ENCODE results near the gene MCRS1. TPM values are rescaled to one million over a fixed set of nuclear protein-coding genes. Genes with fewer than 3 reads are reported as not detected.
"Not testable (repeated sequence)": the region's sequence is repeated elsewhere in the genome, so short reads cannot be mapped to it uniquely, and the experiment has no call there.

Gene MCRS1
- total RNA-seq, 1 donor from 2014 or later = 94.4 TPM

GRCh38 chr12:49534122-49534521 lies 33.8 kb downstream of the MCRS1 start:
- intact Hi-C loops (cut with micrococcal nuclease); DNase-seq; ATAC-seq: not testable (repeated sequence)

GRCh38 chr12:49533331-49533730 lies 34.6 kb downstream of the MCRS1 start:
- ATAC-seq (no peak), DNase-seq (no peak)
- intact Hi-C loops (cut with micrococcal nuclease) = no loop called here

GRCh38 chr12:49531745-49532144 lies 36.2 kb downstream of the MCRS1 start:
- DNase-seq (no peak), ATAC-seq (no peak)
- intact Hi-C loops (cut with micrococcal nuclease) = no loop called here

- DNase-seq = no peak
- intact Hi-C loops (cut with micrococcal nuclease) = no loop called here
- ATAC-seq = no peak
These were observed 38.5 kb downstream of the MCRS1 start for GRCh38 chr12:49529414-49529813.

- no peak for DNase-seq
- intact Hi-C loops (cut with micrococcal nuclease) = no loop called here
- ATAC-seq = no peak
These were observed 40.4 kb downstream of the MCRS1 start for GRCh38 chr12:49527361-49528130.

- intact Hi-C loops (cut with micrococcal nuclease) = no loop called here
These were observed 42.0 kb downstream of the MCRS1 start for GRCh38 chr12:49525942-49526341.

GRCh38 chr12:49524660-49525324 lies 43.1 kb downstream of the MCRS1 start:
- peak; percentile 95 for ATAC-seq
- no peak for DNase-seq
- intact Hi-C loops (cut with micrococcal nuclease) = no loop called here

More at GRCh38 chr12:49525942-49526341, 42.0 kb downstream of the MCRS1 start:
- ATAC-seq (no peak), DNase-seq (no peak)

- DNase-seq (no peak), ATAC-seq (no peak)
- intact Hi-C loops (cut with micrococcal nuclease) = no loop called here
These were observed 46.6 kb downstream of the MCRS1 start for GRCh38 chr12:49521389-49521788.

- DNase-seq = no peak
- ATAC-seq = no peak
- intact Hi-C loops (cut with micrococcal nuclease) = no loop called here
These were observed 48.4 kb downstream of the MCRS1 start for GRCh38 chr12:49519574-49519936.

GRCh38 chr12:49518914-49519573 lies 48.9 kb downstream of the MCRS1 start:
- no peak for ATAC-seq

GRCh38 chr12:49515266-49515665 lies 52.7 kb downstream of the MCRS1 start:
- intact Hi-C loops (cut with micrococcal nuclease) = loop anchor here (2.0 kb wide), 1 partner anchor 156 kb away; no protein-coding TSS in a partner anchor
- DNase-seq (no peak), ATAC-seq (no peak)

More at GRCh38 chr12:49518914-49519573, 48.9 kb downstream of the MCRS1 start:
- no peak for DNase-seq
- intact Hi-C loops (cut with micrococcal nuclease) = no loop called here

- no peak for ATAC-seq
These were observed 55.4 kb downstream of the MCRS1 start for GRCh38 chr12:49512546-49512945.

GRCh38 chr12:49511410-49511809 lies 56.5 kb downstream of the MCRS1 start:
- no peak for ATAC-seq
- intact Hi-C loops (cut with micrococcal nuclease) = no loop called here
- DNase-seq = no peak

More at GRCh38 chr12:49512546-49512945, 55.4 kb downstream of the MCRS1 start:
- no peak for DNase-seq
- intact Hi-C loops (cut with micrococcal nuclease) = no loop called here

GRCh38 chr12:49509681-49510080 lies 58.3 kb downstream of the MCRS1 start:
- not testable (repeated sequence) for ATAC-seq, DNase-seq
- intact Hi-C loops (cut with micrococcal nuclease) = loop anchor here (1.0 kb wide), 1 partner anchor 153 kb away; no protein-coding TSS in a partner anchor

Other genes starting within 250 kb of the MCRS1 start
- gene TROAP, start 244.9 kb downstream of the MCRS1 start, total RNA-seq = 0.37 TPM
- not detected for gene C1QL4, start 231.0 kb downstream of the MCRS1 start, total RNA-seq
- gene DNAJC22, start 221.3 kb downstream of the MCRS1 start, total RNA-seq = 0.10 TPM
- gene SPATS2, start 200.7 kb downstream of the MCRS1 start, total RNA-seq = 5.7 TPM
- gene KCNH3, start 29.1 kb downstream of the MCRS1 start, total RNA-seq = 0.30 TPM
- gene FAM186B, start 37.5 kb upstream of the MCRS1 start, total RNA-seq = 0.47 TPM
- gene PRPF40B, start 55.4 kb upstream of the MCRS1 start, total RNA-seq = 21.1 TPM
- gene FMNL3, start 139.3 kb upstream of the MCRS1 start, total RNA-seq = 11.3 TPM
- 255 TPM for gene TMBIM6, start 173.4 kb upstream of the MCRS1 start, total RNA-seq